Activated effector memory CD4-positive, alpha-beta T cell treated with Interleukin-2 at 50 U/mL for 16 hours (primary cell): ENCODE measurements around the gene MARCHF3.
"Not testable (repeated sequence)": the region's sequence is repeated elsewhere in the genome, so short reads cannot be mapped to it uniquely, and the experiment has no call there.

Experiments used
- DNase-seq: peaks from one replicate; pipeline ENCODE4 v3.0.0-alpha.2; 2020

MARCHF3 gene

GRCh38 chr5:127011153-127011552, 19.2 kb downstream of the MARCHF3 start:
- no peak for DNase-seq

GRCh38 chr5:127010362-127010761, 20.0 kb downstream of the MARCHF3 start:
- no peak for DNase-seq

- DNase-seq = no peak
Measured at GRCh38 chr5:127009784-127010183, 20.6 kb downstream of the MARCHF3 start.

- no peak for DNase-seq
Measured at GRCh38 chr5:127008300-127008975, 21.9 kb downstream of the MARCHF3 start.

- DNase-seq = no peak
Measured at GRCh38 chr5:127007522-127007921, 22.8 kb downstream of the MARCHF3 start.

- DNase-seq = no peak
Measured at GRCh38 chr5:127006744-127007143, 23.6 kb downstream of the MARCHF3 start.

GRCh38 chr5:127005282-127005681, 25.1 kb downstream of the MARCHF3 start:
- not testable (repeated sequence) for DNase-seq

- DNase-seq = no peak
Measured at GRCh38 chr5:127004721-127005120, 25.6 kb downstream of the MARCHF3 start.

GRCh38 chr5:127003798-127004495, 26.4 kb downstream of the MARCHF3 start:
- no peak for DNase-seq

GRCh38 chr5:127002390-127002789, 28.0 kb downstream of the MARCHF3 start:
- no peak for DNase-seq

GRCh38 chr5:127001621-127002296, 28.6 kb downstream of the MARCHF3 start:
- DNase-seq = no peak

- no peak for DNase-seq
Measured at GRCh38 chr5:126998895-126999570, 31.3 kb downstream of the MARCHF3 start.

GRCh38 chr5:126998201-126998631, 32.1 kb downstream of the MARCHF3 start:
- no peak for DNase-seq

GRCh38 chr5:126995689-126996088, 34.7 kb downstream of the MARCHF3 start:
- no peak for DNase-seq

- no peak for DNase-seq
Measured at GRCh38 chr5:126995039-126995438, 35.3 kb downstream of the MARCHF3 start.

- DNase-seq = no peak
Measured at GRCh38 chr5:126994485-126994884, 35.9 kb downstream of the MARCHF3 start.

GRCh38 chr5:126988021-126988569, 42.3 kb downstream of the MARCHF3 start:
- no peak for DNase-seq

GRCh38 chr5:126987271-126987899, 43.0 kb downstream of the MARCHF3 start:
- no peak for DNase-seq

- no peak for DNase-seq
Measured at GRCh38 chr5:126984632-126985031, 45.7 kb downstream of the MARCHF3 start.

GRCh38 chr5:126983874-126984266, 46.5 kb downstream of the MARCHF3 start:
- DNase-seq = no peak

- no peak for DNase-seq
Measured at GRCh38 chr5:126982926-126983873, 47.2 kb downstream of the MARCHF3 start.
